CD1c-positive myeloid dendritic cell (primary cell): ENCODE data around the gene QRFP.

Experiments used
- DNase-seq: peaks from one replicate; pipeline ENCODE4 v3.0.0-alpha.2; 2016; ENCODE audit errors: extremely low spot score

The QRFP gene

DNA sequence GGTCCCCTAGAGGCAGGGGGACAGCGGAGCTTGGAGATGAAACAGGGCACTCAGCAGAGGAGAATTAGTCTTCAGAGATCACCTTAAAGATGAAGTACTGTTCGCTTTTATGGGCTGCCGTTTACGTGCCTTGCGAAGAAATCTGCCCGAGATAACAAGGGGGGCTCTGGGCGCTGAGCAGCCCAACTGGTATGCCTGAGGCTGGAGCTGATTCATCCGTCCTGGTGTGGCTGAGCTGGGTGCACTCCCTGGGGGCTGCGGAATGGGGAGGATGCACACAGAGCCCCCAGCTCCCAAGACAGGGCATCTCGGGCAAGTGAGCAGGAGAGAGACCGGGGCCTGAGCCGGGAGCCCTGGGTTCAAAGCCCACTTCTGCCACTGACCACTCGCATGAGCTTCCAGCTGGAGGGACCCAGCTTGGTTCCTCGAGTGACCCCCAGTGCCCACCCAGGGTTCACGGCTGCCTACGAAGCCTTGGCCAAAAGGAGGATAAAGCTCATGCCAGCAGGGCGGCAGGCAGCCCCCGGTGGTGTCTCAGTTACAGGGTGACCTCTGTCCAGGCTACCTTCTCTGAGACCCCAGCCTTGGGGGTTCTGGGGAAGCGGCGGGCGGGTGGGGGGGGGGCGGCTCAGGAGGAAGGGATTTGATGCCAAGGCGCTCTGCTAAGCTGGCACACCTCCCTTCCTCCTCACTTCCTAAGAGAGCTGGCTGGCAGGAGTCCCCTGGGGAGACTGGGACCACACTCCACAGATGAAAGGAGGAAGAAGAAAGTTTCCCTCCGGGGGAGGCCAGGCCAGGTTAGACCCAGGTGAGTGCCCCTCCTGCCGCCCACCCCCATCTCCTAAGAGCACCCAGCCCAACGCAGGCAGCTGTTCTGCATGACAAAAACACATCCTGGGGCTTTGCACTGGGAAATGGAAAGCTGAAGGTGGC is 36.8 kb upstream of the QRFP start:
- no peak for DNase-seq

DNA sequence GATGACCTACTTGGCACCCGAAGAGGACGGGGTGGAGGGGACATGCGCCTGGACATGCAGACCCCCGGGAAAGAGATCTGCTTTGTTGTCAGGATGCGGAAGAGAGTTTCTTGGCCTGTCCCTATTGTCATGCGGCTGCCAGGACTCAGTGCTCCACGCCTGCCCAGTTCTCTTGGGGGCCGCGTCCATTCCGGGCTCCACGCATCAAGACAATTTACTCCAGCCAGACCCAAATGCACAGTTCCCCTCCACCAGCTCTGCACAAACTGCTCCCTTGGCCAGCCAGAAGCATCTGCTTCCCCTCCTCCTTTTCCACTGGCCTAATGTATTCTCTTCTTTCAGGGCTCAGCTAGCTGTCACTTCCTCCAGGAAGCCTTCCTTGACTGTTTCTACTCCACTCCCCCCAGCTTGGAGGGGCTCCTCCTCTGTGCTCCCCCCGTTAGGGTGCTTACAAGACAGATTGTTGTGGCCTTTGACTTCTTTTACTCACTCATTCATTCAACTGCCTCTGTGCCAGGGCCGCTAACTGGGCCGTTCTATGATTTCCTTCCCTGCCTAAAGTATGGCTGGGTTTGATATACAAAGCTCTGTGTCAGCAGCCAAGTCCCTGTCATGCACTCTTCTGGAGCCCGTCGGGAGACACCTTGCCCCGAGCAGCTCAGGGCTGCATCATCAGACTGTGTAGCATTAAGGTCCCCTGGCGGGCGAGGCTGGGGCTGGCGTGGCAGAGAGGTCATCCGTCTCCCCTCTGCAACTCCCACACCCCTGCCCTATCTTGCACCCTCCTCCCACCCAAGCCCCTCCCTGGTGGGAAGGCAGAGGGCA is 35.9 kb upstream of the QRFP start:
- no peak for DNase-seq

DNA sequence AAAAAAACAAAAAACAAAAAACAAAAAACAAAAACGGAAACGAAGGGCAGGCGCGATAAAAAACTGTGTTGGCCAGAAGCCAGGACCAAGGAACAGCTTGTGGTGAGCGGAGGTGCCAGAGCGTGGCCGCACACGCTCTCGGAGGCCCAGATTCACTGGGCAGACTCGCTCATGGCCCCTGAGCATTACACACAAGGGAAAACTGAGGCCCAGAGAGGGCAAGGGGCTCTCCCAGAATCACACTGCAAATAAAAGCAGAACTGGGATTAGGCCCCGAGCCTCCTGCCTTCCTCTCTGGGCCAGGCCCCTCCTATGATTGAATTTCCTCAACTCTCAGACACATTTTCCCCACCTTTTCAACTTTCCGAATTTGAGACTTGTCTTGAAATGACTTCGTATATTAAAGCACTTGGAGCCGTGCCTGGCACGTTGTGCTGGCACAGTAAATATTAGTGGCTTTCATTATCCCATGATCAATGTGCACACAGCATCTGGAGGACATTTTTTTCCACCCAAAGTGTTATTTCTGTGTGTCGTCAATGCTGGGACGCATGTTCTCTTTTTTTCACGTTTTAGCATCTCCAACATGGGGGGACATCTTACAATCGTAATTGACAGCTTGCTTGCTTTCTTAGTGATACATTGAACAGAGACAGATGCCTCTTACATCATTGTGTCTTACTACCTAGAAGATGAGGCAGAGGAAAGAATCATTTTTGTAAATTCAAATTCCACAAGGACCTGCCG is 35.1 kb upstream of the QRFP start:
- DNase-seq = no peak

DNA sequence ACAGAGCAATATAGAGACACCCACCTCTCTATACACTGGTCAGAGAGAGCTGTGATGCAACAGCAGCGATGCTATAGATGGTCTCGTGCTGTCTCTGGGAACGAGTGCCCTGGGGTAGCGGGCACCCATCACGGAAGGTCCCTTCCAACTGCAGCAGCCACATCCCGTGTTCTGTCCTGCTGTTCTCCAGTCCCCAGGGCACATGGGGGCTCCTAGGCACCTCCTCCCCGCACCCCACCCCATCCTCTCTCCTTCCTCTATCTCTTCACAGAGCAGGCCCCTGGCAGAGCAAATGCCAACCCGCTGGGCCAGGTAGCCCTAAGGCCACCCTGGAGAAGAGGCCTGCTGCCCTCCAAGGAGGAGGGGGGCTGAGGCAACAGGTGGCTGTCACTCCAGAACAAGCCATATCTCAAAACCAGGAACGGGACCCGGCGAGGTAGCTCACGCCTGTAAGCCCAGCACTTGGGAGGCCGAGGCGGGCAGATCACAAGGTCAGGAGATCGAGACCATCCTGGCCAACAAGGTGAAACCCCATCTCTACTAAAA is 34.3 kb upstream of the QRFP start:
- DNase-seq = no peak

DNA sequence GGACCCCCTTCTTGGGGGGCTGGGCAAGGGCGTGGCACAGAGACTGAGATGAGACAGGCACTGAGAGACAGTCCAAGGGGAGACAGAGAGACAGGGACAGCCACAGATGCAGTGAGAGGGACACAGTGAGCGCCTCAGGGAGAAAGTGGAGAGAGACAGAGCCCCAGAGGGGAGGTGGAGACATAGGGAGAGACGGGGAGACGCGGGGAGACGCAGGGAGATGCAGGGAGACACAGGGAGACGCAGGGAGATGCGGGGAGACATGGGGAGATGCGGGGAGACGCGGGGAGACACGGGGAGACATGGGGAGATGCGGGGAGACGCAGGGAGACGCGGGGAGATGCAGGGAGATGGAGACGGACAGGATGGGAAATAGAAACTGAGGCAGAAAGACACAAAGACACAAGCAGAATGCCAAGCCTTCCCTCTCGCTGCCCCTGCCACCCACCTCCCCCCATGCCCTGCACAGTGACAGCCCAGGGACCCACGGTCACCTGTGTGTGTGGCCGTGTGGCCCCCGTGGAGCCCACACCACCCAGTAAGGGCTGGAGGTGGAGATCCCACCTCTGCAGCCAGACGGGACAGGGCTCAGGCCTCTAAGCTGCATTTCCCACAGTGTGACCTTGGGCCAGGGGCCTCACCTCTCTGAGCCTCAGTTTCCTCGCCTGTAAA is 33.7 kb upstream of the QRFP start:
- no peak for DNase-seq

DNA sequence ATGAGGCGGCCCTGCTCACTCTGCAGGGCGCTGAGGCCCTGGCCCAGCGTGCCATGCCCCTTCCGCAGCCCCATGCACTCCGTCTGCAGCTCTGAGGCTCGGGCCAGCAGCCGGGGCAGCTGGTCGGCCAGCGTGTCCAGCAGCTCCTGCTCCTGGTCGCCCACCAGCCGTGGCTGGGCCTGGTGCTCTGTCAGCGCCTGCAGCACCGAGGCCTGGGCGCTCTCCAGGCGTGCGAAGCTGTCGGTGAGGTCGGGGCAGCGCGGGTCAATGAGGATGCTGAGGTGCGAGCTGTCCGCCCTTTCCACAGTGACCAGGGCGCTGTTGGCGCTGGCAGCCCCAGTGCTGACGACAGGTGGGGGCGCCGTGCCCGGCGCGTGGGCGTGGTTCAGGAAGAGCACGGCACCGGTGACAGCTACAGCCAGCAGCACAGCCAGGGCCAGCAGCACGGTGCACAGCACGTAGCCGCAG is 33.0 kb upstream of the QRFP start:
- no peak for DNase-seq

DNA sequence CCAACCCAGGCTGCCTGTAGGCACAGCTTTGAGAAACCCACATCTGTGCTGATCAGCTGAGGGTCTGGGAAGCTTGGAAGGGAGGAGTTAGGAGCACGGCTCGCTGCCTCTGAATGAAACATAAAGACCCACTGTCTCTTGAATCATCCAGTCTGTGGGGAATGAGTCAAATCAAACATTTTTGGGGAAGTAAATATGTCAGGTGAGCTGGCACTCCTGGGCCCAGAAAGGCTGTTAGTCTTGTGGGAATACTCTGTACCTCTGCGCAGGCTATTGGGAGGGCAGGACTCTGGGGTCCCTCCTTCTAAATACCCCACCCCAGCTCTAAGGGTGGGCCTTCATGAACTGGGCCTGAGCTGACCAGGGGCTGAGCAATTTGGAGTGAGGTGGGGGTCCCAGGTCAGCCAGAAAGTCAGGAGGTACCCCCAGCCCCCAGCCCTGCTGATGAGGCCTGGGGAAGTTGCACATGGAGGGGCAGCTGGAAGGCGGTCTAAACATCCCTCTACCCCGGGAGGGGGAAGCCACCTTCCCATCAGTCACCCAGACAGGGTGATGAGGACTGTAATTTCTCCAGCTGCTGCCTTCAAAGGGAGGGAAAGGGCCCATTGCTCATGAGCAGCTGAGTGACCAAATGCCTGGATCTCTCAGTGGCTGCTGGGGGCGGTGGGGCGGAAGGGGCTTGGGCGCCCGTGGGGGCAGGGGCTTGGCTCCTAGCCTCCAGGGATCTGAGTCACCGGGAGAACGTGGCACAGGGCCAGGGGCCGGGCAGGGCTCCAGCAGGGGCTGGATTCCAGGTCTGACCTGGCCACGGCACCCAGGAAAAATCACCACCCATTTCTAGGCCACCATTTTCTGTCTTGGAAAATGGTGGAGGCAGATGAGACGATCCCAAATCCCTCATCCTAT is 31.6 kb upstream of the QRFP start:
- DNase-seq = peak; percentile 40

DNA sequence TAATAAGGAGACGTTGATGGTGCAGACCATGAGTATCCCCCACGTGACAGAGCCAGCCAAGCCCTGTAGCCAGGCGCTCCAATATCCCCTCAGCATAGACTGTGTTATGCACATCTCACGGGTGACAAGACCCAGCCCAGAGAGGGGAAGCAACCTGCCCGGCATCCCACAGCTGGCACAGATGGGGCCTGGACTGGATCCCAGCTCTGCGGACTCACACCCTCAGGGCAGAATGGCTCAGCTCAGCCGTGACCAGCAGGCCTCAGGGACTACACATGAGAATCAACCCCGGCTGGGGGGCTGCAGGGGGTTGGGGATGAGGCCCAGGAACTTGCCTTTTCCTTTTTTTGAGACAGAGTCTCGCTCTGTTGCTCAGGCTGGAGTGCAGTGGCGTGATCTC is 30.7 kb upstream of the QRFP start:
- DNase-seq = no peak

DNA sequence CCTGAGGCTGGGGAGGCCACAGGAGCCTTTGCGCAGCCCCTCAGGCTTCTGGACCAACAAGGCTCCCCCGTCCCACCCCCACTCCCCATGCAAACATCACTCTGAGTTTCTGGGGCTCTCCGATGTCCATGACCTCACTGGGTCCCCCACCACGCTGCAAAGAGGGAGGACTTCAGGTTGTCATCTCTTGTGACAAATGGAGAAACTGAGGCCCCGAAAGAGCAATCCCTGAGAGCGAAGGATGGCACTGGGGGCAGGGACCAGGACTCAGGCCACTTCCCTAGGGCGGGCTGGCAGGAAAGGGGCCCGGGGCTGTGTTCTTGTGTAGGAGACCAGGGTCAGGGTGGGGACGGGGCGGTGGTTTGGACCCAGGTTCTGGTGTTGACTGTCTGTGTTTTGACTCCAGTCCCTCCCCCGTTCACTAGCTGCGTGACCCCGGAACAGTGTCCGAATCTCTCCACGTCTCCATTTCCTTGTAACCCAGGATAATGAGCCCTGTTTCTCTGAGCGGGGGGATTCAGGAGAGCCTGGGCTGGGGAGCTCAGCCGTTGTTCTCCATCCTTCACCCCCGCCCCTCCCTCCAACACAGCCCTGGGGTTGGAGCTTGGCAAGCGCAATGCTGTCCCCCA is 28.6 kb upstream of the QRFP start:
- no peak for DNase-seq

DNA sequence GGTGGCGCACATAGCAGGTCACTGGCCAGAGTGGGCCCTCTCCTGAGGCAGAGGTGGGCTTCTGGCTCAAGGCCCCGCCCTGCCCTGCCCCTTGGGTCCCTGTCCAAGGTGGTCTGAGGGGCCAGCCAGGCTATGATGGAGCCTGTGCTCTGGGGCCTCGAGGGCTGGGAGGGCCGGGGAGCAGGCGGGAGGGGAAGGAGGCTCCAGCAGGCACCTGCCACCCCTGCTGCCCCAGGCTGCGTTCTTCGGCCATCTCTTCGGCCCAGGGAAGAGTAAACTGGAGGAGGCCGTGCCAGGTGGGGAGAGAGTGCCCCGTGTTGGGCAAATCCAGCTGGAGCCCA is 27.8 kb upstream of the QRFP start:
- DNase-seq = no peak

DNA sequence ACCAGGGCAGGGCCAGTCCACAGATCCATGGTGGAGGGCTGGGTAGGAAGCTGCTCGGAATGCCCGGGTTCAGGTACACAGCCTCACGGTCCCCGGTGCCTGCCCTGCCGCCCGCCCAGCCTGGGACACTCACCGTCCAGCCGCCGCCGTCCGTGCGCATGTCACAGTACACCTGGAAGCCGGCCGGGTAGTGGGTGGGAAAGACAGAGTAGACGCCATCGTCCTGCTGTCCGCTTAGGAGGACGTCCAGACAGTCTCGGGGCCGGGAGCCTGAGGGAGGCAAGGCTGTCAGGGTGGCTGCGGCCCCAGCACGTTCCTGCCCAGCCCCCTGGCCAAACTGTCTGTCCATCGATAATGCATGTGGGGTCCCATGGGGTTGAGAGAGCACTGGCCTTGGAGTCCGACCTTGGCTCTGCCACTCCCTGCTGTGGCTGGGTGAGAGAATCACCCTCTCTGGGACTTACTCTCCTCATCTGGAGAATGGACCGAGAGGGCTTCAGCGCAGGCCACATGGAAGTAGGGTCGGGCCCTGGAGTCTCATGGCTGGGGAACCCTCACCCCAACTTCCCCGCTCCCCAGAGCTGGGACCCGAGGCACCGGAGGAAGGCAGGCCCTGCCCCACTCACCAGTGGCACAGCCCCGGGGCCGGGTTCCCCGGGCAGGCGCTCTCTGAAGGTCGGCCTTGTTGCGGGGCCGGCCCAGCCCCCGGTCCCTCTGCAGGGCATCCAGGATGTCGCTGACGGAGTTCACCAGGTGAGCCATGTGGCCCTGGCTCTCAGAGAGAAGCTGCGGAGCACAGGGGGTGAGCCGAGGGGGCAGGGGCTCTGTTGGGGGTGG is 27.2 kb upstream of the QRFP start:
- no peak for DNase-seq

DNA sequence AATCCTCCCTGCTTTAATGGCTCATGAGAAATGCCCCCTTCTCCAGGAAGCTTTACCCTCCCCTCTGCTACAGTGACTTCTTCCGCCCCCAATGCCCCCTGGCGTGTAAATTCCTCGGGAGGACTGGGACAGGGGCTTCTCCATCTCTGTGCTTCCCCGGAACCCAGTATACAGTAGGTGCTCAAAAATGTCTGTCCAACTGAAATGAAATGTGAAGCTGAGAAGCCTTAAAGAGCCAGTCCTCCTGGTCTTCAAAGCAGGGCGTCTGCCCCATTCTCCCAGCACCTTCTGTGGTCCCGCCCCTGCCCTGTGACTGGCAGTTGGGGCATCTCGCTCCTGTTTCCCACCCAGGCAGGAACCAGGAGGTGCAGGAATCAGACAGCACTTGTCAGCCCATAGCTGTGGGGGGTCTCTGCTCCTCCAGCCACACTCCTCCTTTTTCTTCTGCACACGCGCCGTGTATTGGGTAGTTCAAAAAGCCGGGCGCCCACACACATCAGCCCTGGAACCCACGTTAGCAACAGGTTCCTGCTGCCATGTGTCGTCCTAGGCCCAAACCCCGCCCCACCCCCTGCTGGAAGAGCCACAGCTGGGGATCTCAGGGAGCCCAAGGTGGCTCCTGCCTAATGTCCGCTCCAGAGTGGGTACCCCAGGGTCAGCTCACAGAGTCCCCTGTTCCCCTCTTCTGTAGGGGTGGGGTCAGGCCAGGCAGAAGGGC is 26.4 kb upstream of the QRFP start:
- no peak for DNase-seq

DNA sequence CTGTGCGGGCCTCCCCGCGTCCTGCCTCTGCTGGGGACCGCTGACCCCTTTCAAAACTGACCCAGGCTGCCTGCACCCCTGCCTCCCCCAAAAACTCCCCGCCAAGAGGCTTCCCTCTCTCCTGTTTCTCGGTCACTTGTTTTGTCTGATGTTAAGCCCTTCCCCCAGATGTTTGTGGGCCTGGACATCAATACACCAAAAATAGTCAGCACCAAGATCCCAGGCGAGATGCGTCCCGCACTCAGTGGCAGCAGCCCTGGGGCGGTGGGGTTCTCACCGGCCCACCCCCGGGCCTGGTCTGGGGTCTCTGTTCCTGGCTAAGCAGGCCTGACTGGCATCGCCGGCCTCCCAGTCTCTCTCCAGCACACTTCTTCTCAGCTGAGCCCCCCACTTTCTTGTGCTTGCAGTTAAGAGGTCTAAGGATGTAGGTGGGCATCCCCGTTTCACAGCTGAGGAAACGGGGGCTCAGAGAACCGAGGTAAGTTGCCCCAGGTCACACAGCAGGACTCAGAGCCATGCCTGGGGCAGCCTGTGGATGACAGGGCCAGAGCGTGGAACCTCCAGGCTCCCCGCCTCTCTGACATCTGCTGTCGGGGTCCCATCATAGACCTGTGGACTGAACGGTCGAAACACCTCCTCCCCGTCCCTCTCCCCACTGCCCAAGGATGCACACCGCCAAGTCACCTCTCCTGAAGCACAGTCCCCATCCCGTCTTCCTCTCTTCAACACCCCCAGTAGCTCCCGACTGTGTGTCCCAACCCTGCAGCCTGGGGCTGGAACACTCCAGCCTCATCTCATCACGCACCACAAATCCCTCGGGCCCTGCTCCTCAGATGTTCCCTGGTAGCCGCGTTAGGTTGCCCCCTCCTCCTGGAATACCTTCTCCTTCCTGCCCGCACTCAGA is 25.6 kb upstream of the QRFP start:
- no peak for DNase-seq

DNA sequence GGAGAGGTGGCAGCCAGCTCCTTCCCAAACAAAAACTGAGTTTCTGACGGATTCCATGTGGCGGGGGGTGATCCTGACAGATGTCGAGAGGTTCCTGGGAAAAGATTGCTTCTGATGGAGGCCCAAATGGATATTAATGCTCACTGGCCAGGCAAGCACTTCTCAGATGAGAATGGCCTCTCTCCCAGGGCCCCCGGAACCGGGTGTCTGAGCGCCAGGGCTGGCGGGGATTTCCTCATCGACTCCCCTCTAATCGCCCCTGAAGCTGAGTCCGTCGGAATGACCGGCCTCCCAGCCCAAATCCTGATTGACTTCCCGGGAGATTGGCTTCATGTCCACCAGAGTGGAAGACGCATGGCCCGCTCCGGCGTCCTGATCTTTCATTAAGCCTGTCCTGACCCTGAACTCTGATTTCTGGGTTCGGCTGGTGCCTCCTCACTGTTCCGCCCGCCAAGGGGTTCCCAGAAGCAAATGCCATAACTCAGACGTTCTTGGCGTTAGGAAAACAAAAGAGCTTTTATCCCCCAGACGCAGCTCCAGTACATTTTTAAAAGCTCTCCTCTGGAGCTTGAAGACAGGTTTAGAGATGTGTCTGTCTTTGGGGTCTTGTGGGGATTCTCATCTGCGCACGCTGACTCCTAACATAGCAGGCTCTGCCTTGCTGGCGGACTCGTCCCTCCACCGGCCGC is 24.8 kb upstream of the QRFP start:
- DNase-seq = no peak

DNA sequence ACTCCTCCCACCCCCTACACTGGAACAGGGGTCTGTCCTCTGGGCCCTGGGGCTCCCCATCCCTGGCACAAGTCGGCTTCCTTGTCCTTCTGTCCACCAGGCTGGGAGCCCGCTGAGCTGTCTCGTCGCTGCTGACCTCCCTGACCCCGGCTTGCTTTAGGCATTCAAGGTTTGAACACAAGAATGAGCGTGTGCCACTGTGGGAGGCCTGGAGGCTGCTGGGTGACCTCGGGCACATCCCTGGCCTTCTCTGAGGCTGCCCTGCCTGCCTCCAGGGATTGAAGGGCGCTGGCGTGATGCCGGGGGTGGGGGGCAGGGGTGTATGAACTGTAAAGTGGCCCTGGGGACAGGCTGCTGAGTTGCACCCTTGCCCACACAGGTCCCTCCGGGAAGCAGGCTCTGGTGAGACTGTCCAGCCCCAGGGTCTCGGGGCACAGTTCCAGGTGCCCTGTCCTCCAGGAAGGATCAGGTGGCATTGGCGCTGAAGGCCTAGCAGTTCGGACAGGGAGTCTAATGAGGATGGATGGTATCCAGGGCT is 24.2 kb upstream of the QRFP start:
- no peak for DNase-seq

DNA sequence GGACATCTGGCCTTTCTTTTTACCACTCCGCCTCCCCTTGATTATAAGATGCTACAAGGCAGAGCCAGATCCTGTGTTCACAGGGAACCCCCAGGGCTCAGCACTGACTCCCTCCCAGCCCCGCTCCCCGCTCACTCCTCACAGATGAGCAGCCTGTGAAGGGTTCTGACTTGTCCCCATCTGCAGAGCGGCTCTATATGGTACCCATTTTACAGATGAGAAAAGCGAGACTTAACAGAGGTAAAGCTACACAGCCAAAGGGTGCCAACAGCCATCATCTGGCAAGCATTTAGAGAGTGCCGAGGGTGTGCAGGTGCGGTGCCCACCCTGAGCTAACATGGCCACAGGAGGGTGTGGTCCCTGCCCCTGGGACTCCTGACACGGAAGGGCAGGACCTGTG is 23.6 kb upstream of the QRFP start:
- no peak for DNase-seq
